Neural progenitor cell (in vitro differentiated cells): ENCODE measurements around the gene CFAP43. TPM values are rescaled to one million over a fixed set of nuclear protein-coding genes. Genes with fewer than 3 reads are reported as not detected.
A peak's percentile ranks its signal among the peaks of the same experiment; 100 is the strongest.

Experiments
- DNase-seq: peaks from one replicate; pipeline ENCODE4 v3.0.0-alpha.2; 2016; ENCODE audit warnings: low spot score
- H2AFZ ChIP-seq: fragments of 200-600 bp; sonication (generic); replicated peaks from 2 replicates; pipeline ENCODE4 v1.6.1; 2016; ENCODE audit warnings: antibody characterized with exemption
- H3F3A ChIP-seq: fragments of 200-600 bp; sonication (generic); 2 replicates; pipeline ENCODE4 v1.6.1; 2016; ENCODE audit warnings: antibody characterized with exemption, low read depth
- H3K27ac ChIP-seq: fragments of 200-600 bp; sonication (generic); 2 replicates; pipeline ENCODE4 v1.5.1; 2016; ENCODE audit warnings: mild to moderate bottlenecking
- H3K27me3 ChIP-seq: fragments of 200-600 bp; sonication (generic); 2 replicates; pipeline ENCODE4 v1.6.1; 2016; ENCODE audit warnings: mild to moderate bottlenecking, moderate library complexity
- H3K36me3 ChIP-seq: fragments of 200-600 bp; sonication (generic); 2 replicates; pipeline ENCODE4 v1.5.1; 2016
- H3K4me1 ChIP-seq: fragments of 200-600 bp; sonication (generic); 2 replicates; pipeline ENCODE4 v1.6.1; 2016; ENCODE audit warnings: mixed run types
- H3K4me2 ChIP-seq: fragments of 200-600 bp; sonication (generic); 2 replicates; pipeline ENCODE4 v1.6.1; 2016
- H3K4me3 ChIP-seq: fragments of 200-600 bp; sonication (generic); 2 replicates; pipeline ENCODE4 v1.5.1; 2016
- H3K79me2 ChIP-seq: fragments of 200-600 bp; sonication (generic); 2 replicates; pipeline ENCODE4 v1.6.1; 2016; ENCODE audit warnings: low read depth
- H3K9ac ChIP-seq: fragments of 200-600 bp; sonication (generic); 2 replicates; pipeline ENCODE4 v1.6.1; 2016
- H3K9me3 ChIP-seq: fragments of 200-600 bp; sonication (generic); 2 replicates; pipeline ENCODE4 v1.5.1; 2016; ENCODE audit warnings: low read depth
- H4K20me1 ChIP-seq: fragments of 200-600 bp; sonication (generic); 2 replicates; pipeline ENCODE4 v1.6.1; 2016; ENCODE audit warnings: low read depth
- H3K27ac Mint-ChIP-seq: 3 replicates; pipeline ENCODE4 v1.8.0; 2021; ENCODE audit warnings: mixed read lengths
- H3K27me3 Mint-ChIP-seq: 2 replicates; pipeline ENCODE4 v1.8.0; 2022; ENCODE audit warnings: low read depth, mild to moderate bottlenecking, inconsistent platforms, moderate library complexity, mixed read lengths; ENCODE audit not compliant: insufficient read depth
- H3K36me3 Mint-ChIP-seq: 3 replicates; pipeline ENCODE4 v1.8.0; 2021; ENCODE audit warnings: mixed read lengths
- H3K4me1 Mint-ChIP-seq: 3 replicates; pipeline ENCODE4 v1.8.0; 2021; ENCODE audit warnings: mixed read lengths
- H3K4me3 Mint-ChIP-seq: 3 replicates; pipeline ENCODE4 v1.8.0; 2021; ENCODE audit warnings: mild to moderate bottlenecking, moderate library complexity, mixed read lengths
- H3K9me3 Mint-ChIP-seq: 3 replicates; pipeline ENCODE4 v1.8.0; 2020; ENCODE audit warnings: mixed read lengths
- EZH2 ChIP-seq: fragments of 200-600 bp; sonication (generic); IDR thresholded peaks from 2 replicates; pipeline ENCODE4 v1.6.1; 2017; ENCODE audit warnings: antibody characterized with exemption, mild to moderate bottlenecking, moderate library complexity
- EZH2phosphoT487 ChIP-seq: fragments of 200-600 bp; sonication (generic); IDR thresholded peaks from 2 replicates; pipeline ENCODE4 v1.6.1; 2017; ENCODE audit warnings: antibody characterized with exemption
- total RNA-seq: library from RNA; depleted of rRNA; stranded (reverse); fragments of >200 nt; gene quantifications from 2 replicates; pipeline ENCODE4 v1.2.3, GENCODE V29; 2015; ENCODE audit warnings: low replicate concordance
- TF ChIP-seq, protein P1 (sequence below): fragments of 200-600 bp; sonication (generic); IDR thresholded peaks from 2 replicates; pipeline ENCODE4 v1.5.1; 2017; ENCODE audit warnings: antibody characterized with exemption, mild to moderate bottlenecking

CFAP43 gene
- total RNA-seq, 1 donor from 2014 or later, result 2.7 TPM

DNA sequence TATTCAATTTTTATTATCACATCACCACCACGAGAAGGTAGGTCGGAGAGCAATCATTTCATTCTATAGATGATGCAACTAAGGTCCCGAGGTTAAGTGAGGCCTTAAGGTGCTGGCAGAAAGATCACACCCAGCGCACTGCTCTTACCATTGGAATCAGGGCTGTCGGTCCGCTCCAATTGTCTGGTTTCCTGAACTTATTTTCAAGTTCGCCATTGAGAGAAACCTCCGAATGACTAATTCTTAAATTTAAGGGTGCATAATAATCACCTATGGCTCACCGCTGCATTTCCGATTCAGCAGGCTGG lies 36.2 kb upstream of the CFAP43 start:
- peaks cover 16% of the 10 kb centered on the region for H3K4me1 Mint-ChIP-seq

DNA sequence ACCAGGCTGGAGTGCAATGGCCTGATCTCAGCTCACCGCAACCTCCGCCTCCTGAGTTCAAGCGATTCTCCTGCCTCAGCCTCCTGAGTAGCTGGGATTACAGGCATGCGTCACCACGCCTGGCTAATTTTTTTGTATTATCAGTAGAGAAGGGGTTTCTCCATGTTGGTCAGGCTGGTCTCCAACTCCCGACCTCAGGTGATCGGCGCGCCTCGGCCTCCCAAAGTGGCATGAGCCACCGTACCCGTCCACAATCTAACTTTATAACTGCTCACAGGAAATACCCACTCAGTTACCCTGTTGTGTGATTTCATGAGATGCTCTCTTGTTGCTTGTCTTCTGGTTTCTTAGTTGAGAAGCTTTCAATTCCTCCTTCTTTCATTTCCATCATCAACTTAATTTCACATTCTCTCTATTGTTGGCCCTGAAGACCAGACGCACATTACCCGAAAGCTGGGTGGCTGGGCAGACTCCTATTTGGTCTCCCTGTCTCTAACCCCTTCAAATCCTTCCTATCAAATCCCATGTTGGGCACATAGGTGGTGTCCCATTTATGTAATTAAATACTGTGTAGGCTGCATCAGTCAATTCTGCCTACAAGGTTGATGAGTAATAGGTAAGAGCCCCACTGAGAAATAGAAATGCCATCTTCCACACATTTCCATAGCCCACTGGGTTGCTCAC lies 35.7 kb upstream of the CFAP43 start:
- Histone ChIP-seq H3K27ac (no peak overlapping the region), H3K36me3 (no peaks in the 10 kb centered on the region)
- TF ChIP-seq EZH2 (no peak), EZH2phosphoT487 (no peak)
- TF ChIP-seq, protein P1, sequence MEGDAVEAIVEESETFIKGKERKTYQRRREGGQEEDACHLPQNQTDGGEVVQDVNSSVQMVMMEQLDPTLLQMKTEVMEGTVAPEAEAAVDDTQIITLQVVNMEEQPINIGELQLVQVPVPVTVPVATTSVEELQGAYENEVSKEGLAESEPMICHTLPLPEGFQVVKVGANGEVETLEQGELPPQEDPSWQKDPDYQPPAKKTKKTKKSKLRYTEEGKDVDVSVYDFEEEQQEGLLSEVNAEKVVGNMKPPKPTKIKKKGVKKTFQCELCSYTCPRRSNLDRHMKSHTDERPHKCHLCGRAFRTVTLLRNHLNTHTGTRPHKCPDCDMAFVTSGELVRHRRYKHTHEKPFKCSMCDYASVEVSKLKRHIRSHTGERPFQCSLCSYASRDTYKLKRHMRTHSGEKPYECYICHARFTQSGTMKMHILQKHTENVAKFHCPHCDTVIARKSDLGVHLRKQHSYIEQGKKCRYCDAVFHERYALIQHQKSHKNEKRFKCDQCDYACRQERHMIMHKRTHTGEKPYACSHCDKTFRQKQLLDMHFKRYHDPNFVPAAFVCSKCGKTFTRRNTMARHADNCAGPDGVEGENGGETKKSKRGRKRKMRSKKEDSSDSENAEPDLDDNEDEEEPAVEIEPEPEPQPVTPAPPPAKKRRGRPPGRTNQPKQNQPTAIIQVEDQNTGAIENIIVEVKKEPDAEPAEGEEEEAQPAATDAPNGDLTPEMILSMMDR, result no peak

More for the DNA sequence above, 36.2 kb upstream of the CFAP43 start:
- Histone ChIP-seq H3K27ac (no peak overlapping the region), H2AFZ (no peak overlapping the region), H3K9ac (peak overlapping the region; percentile 91), H3K79me2 (peaks cover 48% of the 10 kb centered on the region), H3F3A (no peaks in the 10 kb centered on the region), H3K36me3 (no peaks in the 10 kb centered on the region), H3K4me1 (peaks cover 8% of the 10 kb centered on the region), H4K20me1 (no peaks in the 10 kb centered on the region), H3K4me3 (peak overlapping the region; percentile 94), H3K9me3 (no peaks in the 10 kb centered on the region), H3K27me3 (no peaks in the 10 kb centered on the region), H3K4me2 (peak overlapping the region; percentile 100)
- TF ChIP-seq EZH2phosphoT487 (no peak), EZH2 (no peak)
- TF ChIP-seq, protein P1, result no peak
- Mint-ChIP-seq H3K27ac (no peak overlapping the region), H3K36me3 (peaks cover 7% of the 10 kb centered on the region), H3K4me3 (peak overlapping the region; percentile 88), H3K9me3 (no peaks in the 10 kb centered on the region), H3K27me3 (no peaks in the 10 kb centered on the region)
- DNase-seq, result no peak

DNA sequence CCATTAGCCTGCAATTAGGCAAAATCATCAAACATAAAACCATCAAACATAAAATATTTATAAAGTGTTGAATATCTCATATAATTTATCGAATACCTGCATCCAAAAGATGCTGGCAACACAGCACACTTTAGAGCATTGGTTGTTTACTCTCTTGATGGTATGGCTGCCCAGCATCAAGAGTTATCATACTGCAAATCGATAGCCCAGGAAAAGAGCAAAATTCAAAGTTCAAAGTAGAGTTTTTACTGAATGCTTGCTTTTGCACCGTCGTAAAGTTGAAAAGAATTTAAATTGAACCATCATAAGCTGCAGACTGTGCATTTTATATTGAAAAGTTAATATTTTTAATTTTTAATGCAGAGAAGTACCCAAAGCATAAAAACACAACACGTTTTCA lies 32.6 kb upstream of the CFAP43 start:
- Histone ChIP-seq H2AFZ (no peak overlapping the region), H3K9ac (no peak overlapping the region), H3K27ac (no peak overlapping the region), H3K27me3 (no peaks in the 10 kb centered on the region), H3K36me3 (no peaks in the 10 kb centered on the region), H3F3A (no peaks in the 10 kb centered on the region), H3K4me3 (no peak overlapping the region), H4K20me1 (peaks cover 11% of the 10 kb centered on the region), H3K4me1 (peaks cover 8% of the 10 kb centered on the region), H3K9me3 (no peaks in the 10 kb centered on the region), H3K4me2 (no peak overlapping the region), H3K79me2 (peaks cover 48% of the 10 kb centered on the region)
- H3K27me3 Mint-ChIP-seq, result no peaks in the 10 kb centered on the region
- peaks cover 7% of the 10 kb centered on the region for H3K36me3 Mint-ChIP-seq
- H3K27ac Mint-ChIP-seq, result no peak overlapping the region
- no peak overlapping the region for H3K4me3 Mint-ChIP-seq
- TF ChIP-seq EZH2 (no peak), EZH2phosphoT487 (no peak)
- TF ChIP-seq, protein P1, result no peak
- no peak for DNase-seq
- H3K4me1 Mint-ChIP-seq, result peaks cover 12% of the 10 kb centered on the region
- H3K9me3 Mint-ChIP-seq, result no peaks in the 10 kb centered on the region

More for the DNA sequence above, 35.7 kb upstream of the CFAP43 start:
- no peak for DNase-seq
- Mint-ChIP-seq H3K27ac (no peak overlapping the region), H3K4me1 (peaks cover 16% of the 10 kb centered on the region), H3K4me3 (peak overlapping the region; percentile 88), H3K9me3 (no peaks in the 10 kb centered on the region), H3K27me3 (no peaks in the 10 kb centered on the region), H3K36me3 (peaks cover 7% of the 10 kb centered on the region)
- H3K79me2 ChIP-seq, result peaks cover 48% of the 10 kb centered on the region
- H3F3A ChIP-seq, result no peaks in the 10 kb centered on the region
- no peaks in the 10 kb centered on the region for H4K20me1 ChIP-seq
- H3K4me1 ChIP-seq, result peaks cover 8% of the 10 kb centered on the region
- H2AFZ ChIP-seq, result no peak overlapping the region
- H3K27me3 ChIP-seq, result no peaks in the 10 kb centered on the region
- H3K4me2 ChIP-seq, result peak overlapping the region; percentile 100
- H3K9ac ChIP-seq, result peak overlapping the region; percentile 91
- peak overlapping the region; percentile 94 for H3K4me3 ChIP-seq
- H3K9me3 ChIP-seq, result no peaks in the 10 kb centered on the region
